GM12874 (cell line): ENCODE results near the gene ALDOB.

ENCODE experiments used
- CTCF ChIP-seq: IDR thresholded peaks from 2 replicates; pipeline ENCODE4 v1.5.1; 2011; ENCODE audit warnings: low read depth, mild to moderate bottlenecking, control low read depth, low read length, moderate library complexity; ENCODE audit not compliant: insufficient read depth

Gene ALDOB

GRCh38 chr9:101398930-101399642, 36.5 kb downstream of the ALDOB start:
- no peak for TF ChIP-seq CTCF

GRCh38 chr9:101398068-101398929, 37.3 kb downstream of the ALDOB start, which contains the start of the genes MRPL50 and ZNF189:
MRPL50 (minus strand) TSS chr9:101398618; CDS start chr9:101398592, 26 bp downstream.
ZNF189 (plus strand) TSS chr9:101398851; CDS start chr9:101399157, 306 bp downstream.
- no peak for TF ChIP-seq CTCF

- no peak for TF ChIP-seq CTCF
Measured at GRCh38 chr9:101397746-101398067, 37.9 kb downstream of the ALDOB start.

- TF ChIP-seq CTCF, result no peak
Measured at GRCh38 chr9:101394687-101395086, 40.9 kb downstream of the ALDOB start.

GRCh38 chr9:101393135-101393534, 42.4 kb downstream of the ALDOB start:
- no peak for TF ChIP-seq CTCF

GRCh38 chr9:101388507-101388993, 47.0 kb downstream of the ALDOB start:
- TF ChIP-seq CTCF, result no peak

GRCh38 chr9:101387871-101388506, 47.6 kb downstream of the ALDOB start:
- peak; percentile 48; the same call in 1 of the 2 replicates for TF ChIP-seq CTCF
